HG02678 (cell line): ENCODE results near the gene CPE.

Experiments used
- ATAC-seq: cut with Tn5 transposase; IDR thresholded peaks from one replicate; pipeline ENCODE4 v1.9.1; 2021; ENCODE audit warnings: mild to moderate bottlenecking, moderate library complexity; ENCODE audit not compliant: unreplicated experiment

The CPE gene

DNA sequence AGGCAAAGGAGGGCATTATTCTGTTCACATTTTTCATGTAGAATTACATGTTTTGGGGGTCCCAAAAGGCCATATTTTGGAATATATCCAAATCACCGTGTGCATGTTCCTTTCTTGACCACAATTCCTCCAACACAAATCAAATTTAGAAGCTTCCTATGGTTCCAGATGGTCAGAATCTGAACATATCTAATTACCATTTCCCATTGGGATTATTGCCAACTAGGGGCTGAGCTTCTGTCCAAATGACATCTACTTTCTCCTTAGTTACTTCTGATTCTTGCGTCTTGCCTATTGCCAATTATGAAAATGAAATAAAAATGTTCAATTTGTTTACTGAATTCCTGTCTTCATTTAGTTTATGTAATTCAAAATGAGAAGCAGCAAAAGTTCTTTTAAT is 163.7 kb downstream of the CPE start:
- ATAC-seq = no peak
